ENCODE results near the gene WDR93. TPM values are rescaled to one million over a fixed set of nuclear protein-coding genes. Genes with fewer than 3 reads are reported as not detected.

The WDR93 gene
- total and polyA plus RNA-seq, 5 experiments from 2014 or later = 0.19 to 0.33 TPM; not detected in 3

DNA sequence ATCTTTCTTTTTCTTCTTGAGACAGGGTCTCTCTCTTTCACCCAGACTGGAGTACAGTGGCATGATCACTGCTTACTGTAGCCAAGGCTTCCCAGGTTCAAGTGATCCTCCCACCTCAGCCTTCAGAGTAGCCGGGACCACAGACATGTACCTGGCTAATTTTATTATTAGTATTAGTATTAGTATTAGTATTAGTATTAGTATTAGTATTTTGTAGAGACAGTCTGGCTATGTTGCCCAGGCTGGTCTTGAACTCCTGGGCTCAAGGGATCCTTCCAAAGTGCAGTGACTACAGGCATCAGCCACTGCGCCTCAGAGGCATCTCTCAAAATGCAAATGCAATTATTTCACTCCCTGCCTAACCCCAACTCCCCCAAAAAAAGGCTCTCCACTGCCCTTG lies 37.0 kb upstream of the WDR93 start:
- peaks cover 7 to 17% (median 15%) of the 10 kb centered on the region in 4 donors for H3K4me1 Mint-ChIP-seq
- H3K9me3 Mint-ChIP-seq = no peaks in the 10 kb centered on the region
- no peak overlapping the region for H3K27ac Mint-ChIP-seq
- peak overlapping the region in 2 of 10 donors; percentile 45 to 50 for H3K4me3 Mint-ChIP-seq
- POLR2A ChIA-PET = no interaction called here
- no peaks in the 10 kb centered on the region for H3K36me3 Mint-ChIP-seq
- DNase-seq (no peak), ATAC-seq (no peak)
- peaks cover 16 to 47% (median 28%) of the 10 kb centered on the region in 5 donors for H3K27me3 Mint-ChIP-seq

DNA sequence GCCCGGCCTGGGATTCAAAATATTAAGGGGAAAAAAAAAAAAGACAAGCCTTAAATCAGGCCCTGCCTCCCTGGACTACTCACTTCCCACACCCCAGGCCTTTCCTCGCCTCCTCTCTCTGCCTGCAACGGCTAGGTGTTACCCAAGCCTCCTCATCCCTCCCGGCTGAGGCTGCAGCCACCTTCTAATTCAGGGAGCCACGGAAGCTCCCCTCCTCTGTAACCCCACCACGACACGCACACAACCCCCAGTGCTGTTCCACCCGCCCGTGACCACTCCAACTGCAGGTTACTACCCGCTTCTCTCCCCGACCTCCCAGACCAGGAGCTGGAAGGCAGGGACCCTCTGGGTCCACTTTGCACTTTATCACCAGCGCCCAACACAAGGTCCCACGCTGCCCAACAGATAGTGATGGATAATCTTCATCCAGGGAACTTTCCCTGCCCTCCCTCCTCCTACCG lies 36.3 kb upstream of the WDR93 start:
- Mint-ChIP-seq H3K4me1 (peaks cover 7 to 17% (median 15%) of the 10 kb centered on the region in 4 donors), H3K9me3 (no peaks in the 10 kb centered on the region), H3K27ac (peak overlapping the region in 2 of 10 donors; percentile 31 to 62), H3K27me3 (peaks cover 18 to 52% (median 30%) of the 10 kb centered on the region in 5 donors), H3K36me3 (no peaks in the 10 kb centered on the region), H3K4me3 (peak overlapping the region; percentile 35 to 84 (median 72))
- no peak for DNase-seq
- POLR2A ChIA-PET = no interaction called here
- no peak for ATAC-seq

DNA sequence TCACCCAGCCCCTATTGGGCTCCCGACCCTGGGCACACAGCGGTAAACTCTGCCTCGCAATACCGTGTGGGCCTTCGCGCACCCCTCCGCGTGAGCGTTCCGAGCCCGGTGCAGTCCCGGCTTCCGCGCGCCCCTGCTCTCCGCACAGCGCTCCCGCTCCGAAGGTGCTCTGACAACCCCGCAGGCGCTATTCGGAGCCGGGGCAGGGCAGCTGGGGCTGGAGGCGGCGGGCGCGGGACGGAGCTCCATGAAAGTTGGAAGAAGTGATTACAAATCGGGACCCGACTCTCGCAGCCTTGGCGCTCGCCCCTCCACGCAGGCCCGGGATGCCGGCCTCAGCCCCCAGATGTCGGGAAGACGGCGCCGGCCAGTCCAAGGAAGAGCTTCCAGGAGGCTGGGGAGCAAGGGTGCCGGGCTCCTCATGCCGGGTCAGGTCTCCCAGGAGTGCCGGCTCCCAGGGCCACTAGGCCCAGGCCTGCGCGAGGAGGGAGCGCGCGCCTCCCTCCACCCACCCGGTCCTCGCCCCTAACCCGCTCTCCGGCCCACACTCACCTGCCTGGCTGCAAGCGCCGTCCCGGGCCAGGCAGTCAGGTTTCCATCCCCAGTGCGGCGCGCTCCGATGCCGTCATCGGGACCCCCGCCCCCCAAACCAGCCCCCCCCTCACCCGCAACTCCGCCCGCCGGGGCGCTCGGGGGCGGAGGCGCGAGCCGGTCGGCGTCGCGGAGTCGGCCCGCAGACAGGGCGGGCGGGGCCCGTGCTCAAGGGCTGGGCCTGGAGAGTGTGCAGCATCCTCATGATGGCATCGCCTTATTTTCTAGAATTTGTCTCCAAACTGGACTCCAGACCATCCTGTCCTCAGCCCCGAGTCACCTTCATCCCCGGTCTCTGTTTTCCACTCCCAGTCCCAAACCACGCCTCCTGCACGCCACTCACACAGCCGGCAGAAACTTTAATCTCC lies 35.5 kb upstream of the WDR93 start, which contains the start of gene KIF7:
TSS of gene KIF7 (minus strand) at position 621 of the 959 bp plus-strand sequence. CDS start 2,537 bp downstream, outside the sequence.
- Mint-ChIP-seq H3K9me3 (no peaks in the 10 kb centered on the region), H3K27ac (peak within 1 kb of the TSS in 2 of 10 donors; percentile 31 to 65), H3K27me3 (peaks cover 21 to 60% (median 30%) of the 10 kb centered on the region in 5 donors), H3K4me3 (peak within 1 kb of the TSS; percentile 62 to 84 (median 78)), H3K4me1 (peaks cover 7 to 17% (median 15%) of the 10 kb centered on the region in 4 donors), H3K36me3 (no peaks in the 10 kb centered on the region)
- POLR2A ChIA-PET = no interaction called here
- DNase-seq (no peak), ATAC-seq (peak; percentile 44 to 62)

DNA sequence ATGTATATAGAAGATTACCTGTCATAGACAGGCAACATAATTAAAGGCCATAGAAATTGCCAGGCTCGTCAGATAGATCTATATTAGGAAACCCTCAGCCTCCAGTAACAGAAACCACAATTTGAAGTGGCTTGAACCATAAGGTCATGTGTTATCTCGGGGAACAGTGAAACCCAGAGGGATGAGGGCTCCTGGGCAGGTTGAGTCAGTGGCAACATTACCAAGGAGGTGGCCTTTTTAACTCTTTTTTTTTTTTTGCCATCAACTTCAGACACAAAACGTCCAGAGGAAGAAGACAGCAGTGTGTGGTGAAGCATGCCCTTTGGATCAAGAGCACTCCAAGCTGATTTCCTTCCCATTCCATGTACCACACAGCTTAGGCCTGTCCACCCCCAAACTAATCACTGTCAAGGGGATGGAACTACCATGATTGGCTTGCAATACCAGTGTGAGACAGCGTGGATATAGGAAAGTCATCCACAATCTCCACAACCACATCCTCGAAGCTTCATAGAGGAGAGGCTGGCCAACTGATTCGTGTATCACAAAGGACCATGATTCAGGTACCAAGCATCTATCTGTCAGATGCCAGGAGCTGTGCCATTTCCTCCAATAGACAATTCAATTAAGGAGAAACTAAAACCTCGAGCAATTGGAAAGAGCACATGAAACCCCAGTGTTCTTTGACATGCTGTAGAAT lies 34.3 kb upstream of the WDR93 start:
- no peaks in the 10 kb centered on the region for H3K36me3 Mint-ChIP-seq
- peaks cover 7 to 17% (median 15%) of the 10 kb centered on the region in 4 donors for H3K4me1 Mint-ChIP-seq
- no peak overlapping the region for H3K27ac Mint-ChIP-seq
- ATAC-seq (no peak), DNase-seq (no peak)
- H3K27me3 Mint-ChIP-seq = peaks cover 23 to 71% (median 35%) of the 10 kb centered on the region in 5 donors
- H3K4me3 Mint-ChIP-seq = peak overlapping the region in 9 of 10 donors; percentile 72 to 84 (median 78)
- H3K9me3 Mint-ChIP-seq = no peaks in the 10 kb centered on the region
- POLR2A ChIA-PET = no interaction called here

DNA sequence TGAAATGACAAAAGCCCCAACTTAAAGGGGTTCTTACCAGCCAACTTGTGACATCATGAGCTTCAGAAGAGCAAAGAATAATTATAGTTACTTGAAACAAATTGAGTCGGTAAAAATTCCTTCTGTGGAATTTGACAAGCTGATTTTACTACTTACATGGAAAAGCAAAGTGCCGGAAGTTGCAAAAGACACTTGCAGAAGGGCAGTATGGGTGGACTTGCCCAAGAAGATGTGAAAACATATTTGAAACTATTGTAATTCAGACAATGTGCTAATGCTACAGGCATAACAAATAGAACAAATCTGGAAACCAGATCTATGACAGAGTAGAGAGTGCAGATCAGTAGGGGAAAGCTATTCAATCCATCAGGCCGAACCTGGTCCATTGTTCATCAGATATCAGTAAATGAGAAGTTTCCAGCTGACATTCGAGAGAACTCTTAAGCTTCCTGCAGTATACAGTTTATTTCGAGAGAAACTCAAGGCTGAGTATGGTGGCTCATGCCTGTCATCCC lies 32.9 kb upstream of the WDR93 start:
- Mint-ChIP-seq H3K27ac (no peak overlapping the region), H3K4me3 (no peak overlapping the region), H3K4me1 (peaks cover 7 to 17% (median 15%) of the 10 kb centered on the region in 4 donors), H3K9me3 (no peaks in the 10 kb centered on the region), H3K36me3 (no peaks in the 10 kb centered on the region), H3K27me3 (peaks cover 29 to 69% (median 34%) of the 10 kb centered on the region in 5 donors)
- ATAC-seq (no peak), DNase-seq (no peak)
- POLR2A ChIA-PET = no interaction called here

DNA sequence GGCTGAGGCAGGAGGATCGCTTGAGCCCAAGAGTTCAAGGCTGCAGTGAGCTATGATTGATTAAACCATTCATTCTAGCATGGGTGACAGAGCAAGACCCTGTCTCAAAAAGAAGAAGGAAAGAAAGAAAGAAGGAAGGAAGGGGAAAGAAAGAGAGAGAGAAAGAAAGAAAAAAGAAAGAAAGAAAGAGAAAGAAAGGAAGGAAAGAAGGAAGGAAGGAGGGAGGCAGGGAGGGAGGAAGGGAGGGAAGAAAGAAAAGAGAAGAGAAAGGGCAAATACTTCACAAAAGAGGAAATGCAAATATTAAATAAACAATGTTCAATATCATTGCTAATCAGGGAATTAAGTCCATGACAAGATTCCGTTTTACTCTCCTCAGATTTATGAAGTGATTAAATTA lies 31.3 kb upstream of the WDR93 start:
- DNase-seq (no peak), ATAC-seq (no peak)
- Mint-ChIP-seq H3K4me3 (no peak overlapping the region), H3K4me1 (peaks cover 6 to 14% (median 13%) of the 10 kb centered on the region in 4 donors), H3K27ac (no peak overlapping the region), H3K9me3 (no peaks in the 10 kb centered on the region), H3K36me3 (no peaks in the 10 kb centered on the region), H3K27me3 (peaks cover 24 to 60% (median 26%) of the 10 kb centered on the region in 5 donors)
- POLR2A ChIA-PET = no interaction called here

DNA sequence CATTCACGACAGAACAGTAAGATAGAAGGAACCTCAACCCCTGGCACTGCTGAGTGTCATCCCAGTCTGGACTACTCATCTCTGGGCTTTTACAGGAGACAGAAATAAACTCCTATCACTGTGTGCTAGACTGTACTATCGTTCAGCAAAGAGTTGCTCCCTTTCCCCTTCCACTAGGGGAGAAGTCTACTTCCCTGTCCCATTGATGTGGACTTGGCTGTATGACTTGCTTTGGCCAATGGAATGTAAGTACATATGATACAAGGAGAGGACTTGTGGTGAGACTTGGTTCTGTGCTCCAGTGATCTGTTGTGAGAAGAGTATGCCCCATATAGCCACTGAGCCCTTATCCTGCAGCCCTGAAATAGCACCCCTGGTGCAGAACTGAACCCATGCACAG lies 30.1 kb upstream of the WDR93 start:
- Mint-ChIP-seq H3K36me3 (no peaks in the 10 kb centered on the region), H3K9me3 (no peaks in the 10 kb centered on the region), H3K4me1 (peaks cover 1 to 15% (median 10%) of the 10 kb centered on the region in 4 donors), H3K27ac (no peak overlapping the region), H3K4me3 (no peak overlapping the region), H3K27me3 (peaks cover 26 to 56% (median 28%) of the 10 kb centered on the region in 5 donors)
- DNase-seq (no peak), ATAC-seq (no peak)
- POLR2A ChIA-PET = no interaction called here

DNA sequence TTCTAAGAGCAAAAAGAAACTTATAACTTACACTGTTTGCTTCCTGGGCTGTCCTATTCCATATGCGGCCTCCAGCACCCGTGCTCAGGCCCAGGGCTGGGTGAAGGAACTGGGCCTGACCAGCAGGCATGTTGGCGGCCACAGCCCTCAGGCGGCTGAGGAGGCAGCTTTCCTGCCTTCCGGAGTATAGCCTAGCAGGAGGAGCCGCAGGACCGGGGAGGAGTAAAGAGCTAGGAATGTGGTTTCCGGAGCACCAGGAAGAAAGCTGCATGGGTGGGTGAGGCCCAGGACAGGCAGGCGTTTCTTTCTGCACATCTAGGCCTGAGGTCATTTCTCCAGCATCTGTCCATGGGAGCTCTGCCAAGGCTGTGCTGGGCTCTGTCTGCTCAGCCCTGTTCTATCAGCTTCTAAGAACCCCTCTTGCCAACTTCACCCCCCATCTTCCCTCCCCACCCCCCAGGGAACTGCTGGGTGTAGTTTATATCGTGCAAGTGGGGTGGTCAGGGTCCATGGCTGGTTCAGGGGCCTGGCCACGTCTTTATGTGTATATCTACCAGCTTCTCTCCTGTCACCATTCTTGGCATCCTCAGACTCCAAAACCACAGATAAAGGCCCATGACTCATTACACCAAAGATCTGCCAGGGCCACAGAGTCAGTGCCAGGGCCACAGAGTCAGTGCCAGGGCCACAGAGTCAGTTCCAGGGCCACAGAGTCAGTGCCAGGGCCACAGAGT lies 27.6 kb upstream of the WDR93 start:
- Mint-ChIP-seq H3K4me1 (peaks cover 0 to 9% (median 6%) of the 10 kb centered on the region in 4 donors), H3K9me3 (no peaks in the 10 kb centered on the region), H3K36me3 (no peaks in the 10 kb centered on the region), H3K27me3 (peaks cover 19 to 67% (median 33%) of the 10 kb centered on the region in 5 donors), H3K27ac (no peak overlapping the region), H3K4me3 (no peak overlapping the region)
- no peak for DNase-seq
- ATAC-seq = no peak
- POLR2A ChIA-PET = no interaction called here

DNA sequence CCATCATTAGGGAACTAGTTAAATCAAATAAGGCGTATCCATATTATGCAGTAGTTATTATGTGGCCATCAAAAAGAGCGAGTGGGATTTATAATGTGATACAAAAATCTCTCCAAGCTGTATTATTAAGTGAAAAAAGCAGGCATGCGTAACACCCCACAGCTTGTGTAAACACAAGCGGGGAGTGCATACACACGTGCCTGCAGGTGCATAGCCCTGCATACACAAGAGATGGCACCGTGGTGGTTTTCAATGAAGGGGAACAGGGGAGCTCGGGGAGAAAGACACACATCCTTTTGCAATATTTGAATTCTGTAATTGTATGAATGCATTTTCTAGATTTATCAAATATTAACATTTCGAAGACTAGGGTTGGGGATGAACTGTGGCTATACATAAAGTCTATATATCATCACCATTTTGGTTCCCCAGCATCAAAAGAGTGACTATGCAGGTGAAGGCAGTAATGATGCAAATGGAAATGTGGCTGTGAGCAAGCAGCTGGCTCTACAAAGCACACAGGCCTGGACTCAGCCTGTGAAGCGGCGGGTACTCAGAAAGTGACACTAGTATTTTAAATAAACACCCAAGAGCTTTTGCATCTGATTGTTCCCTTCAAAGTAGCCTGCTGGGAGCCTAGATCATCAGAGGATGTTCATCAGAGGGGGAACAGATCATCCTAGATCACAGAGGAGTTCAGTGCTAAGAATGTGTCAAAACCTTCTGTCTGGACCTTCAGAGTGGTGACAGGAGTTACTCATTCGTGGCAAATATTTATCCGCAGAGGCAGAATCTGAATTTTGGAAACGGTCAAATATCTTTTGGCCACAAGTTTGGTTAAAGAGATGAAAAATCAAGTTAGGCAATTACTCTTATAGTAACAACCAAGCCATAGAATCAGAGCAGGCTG lies 25.9 kb upstream of the WDR93 start:
- Mint-ChIP-seq H3K27ac (no peak overlapping the region), H3K27me3 (peaks cover 17 to 63% (median 33%) of the 10 kb centered on the region in 5 donors), H3K9me3 (no peaks in the 10 kb centered on the region), H3K4me1 (peaks cover 0 to 9% (median 6%) of the 10 kb centered on the region in 4 donors), H3K4me3 (peak overlapping the region in 5 of 10 donors; percentile 20 to 76 (median 57)), H3K36me3 (no peaks in the 10 kb centered on the region)
- DNase-seq (no peak), ATAC-seq (no peak)
- POLR2A ChIA-PET = no interaction called here

DNA sequence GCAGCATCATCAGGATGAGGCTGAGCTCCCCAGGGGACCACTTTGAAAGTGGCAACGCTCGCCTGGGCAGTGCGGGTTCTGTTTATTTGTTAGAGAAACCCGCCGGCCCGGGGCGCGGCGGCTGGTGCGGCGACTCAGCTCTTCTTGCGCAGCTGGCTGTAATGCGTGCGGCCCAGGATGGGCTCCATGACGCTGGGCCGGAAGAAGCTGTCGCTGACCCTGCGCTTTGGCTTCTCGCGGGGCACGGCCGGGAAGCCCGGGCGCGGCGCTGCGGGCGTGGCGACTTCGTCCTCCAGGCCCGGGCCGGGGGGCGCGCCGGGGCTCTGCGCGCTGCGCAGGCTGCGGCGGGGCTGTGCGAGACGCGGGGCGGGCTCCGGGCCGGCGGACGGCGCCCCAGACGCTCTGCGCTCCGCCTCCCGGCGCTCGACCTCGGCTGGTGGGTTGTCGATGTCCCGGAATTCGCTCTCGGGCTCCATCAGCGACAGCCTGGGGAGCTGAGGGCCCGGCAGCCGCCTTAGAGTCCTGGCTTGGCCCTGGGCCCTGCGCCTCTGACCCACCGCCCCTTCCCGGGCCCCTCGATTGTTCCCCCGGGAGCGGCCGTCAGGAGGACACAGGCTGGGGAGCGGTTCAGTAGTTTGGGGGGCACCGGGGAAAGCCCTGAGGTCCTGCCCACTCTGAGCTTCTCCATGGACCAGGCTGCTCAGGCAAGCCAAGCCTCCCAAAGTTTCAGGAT lies 25.0 kb upstream of the WDR93 start:
- ATAC-seq (no peak), DNase-seq (no peak)
- Mint-ChIP-seq H3K9me3 (no peaks in the 10 kb centered on the region), H3K36me3 (no peaks in the 10 kb centered on the region), H3K27ac (no peak overlapping the region), H3K27me3 (peaks cover 15 to 54% (median 27%) of the 10 kb centered on the region in 5 donors), H3K4me1 (peaks cover 0 to 9% (median 6%) of the 10 kb centered on the region in 4 donors), H3K4me3 (no peak overlapping the region)
- POLR2A ChIA-PET = no interaction called here
